ENCODE results near the gene INPP5D. TPM values are rescaled to one million over a fixed set of nuclear protein-coding genes. Genes with fewer than 3 reads are reported as not detected.

INPP5D gene
- total and polyA plus RNA-seq, 2 of the 8 experiments (the other 6 are each of a cell fraction or from before 2014, with no cell fraction given): 4.5 to 7.1 TPM

DNA sequence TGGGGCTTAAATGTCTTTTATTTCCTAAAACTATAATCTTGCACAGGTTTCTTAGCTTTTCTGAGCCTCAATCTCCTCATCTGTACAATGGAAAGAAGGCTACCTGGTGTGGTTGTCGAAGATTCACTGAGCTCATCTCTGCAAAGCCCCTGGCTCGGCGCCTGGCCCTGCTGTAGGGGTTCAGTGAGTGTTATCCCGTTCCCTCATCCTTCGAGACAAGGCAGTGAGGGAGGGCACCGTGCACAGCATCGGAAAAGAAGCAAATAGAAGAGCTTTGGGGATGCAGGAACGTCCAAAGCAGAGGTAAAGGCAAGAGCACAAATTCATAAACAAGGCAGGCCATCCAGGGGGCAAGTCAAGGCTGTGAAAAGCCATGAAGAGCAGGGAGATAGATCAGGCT, 150.1 kb downstream of the INPP5D start (continued):
- TF ChIP-seq, protein P1, sequence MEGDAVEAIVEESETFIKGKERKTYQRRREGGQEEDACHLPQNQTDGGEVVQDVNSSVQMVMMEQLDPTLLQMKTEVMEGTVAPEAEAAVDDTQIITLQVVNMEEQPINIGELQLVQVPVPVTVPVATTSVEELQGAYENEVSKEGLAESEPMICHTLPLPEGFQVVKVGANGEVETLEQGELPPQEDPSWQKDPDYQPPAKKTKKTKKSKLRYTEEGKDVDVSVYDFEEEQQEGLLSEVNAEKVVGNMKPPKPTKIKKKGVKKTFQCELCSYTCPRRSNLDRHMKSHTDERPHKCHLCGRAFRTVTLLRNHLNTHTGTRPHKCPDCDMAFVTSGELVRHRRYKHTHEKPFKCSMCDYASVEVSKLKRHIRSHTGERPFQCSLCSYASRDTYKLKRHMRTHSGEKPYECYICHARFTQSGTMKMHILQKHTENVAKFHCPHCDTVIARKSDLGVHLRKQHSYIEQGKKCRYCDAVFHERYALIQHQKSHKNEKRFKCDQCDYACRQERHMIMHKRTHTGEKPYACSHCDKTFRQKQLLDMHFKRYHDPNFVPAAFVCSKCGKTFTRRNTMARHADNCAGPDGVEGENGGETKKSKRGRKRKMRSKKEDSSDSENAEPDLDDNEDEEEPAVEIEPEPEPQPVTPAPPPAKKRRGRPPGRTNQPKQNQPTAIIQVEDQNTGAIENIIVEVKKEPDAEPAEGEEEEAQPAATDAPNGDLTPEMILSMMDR (IDR thresholded peaks at IDR 0.05; ENCODE audit: control extremely low read depth in 1 of 3, insufficient read depth in 1 of 3, low read depth in 1 of 3, low read length in 3 of 3): no peak

Measured in H1 (cell line).